ENCODE data around the gene RAET1E. TPM values are rescaled to one million over a fixed set of nuclear protein-coding genes. Genes with fewer than 3 reads are reported as not detected.
A peak's percentile ranks its signal among the peaks of the same experiment; 100 is the strongest.
"Not testable (repeated sequence)": the region's sequence is repeated elsewhere in the genome, so short reads cannot be mapped to it uniquely, and the experiment has no call there.

RAET1E gene
- total and polyA plus RNA-seq, 2 donors (not counting 1 experiment from before 2014, with no cell fraction given), result not detected

DNA sequence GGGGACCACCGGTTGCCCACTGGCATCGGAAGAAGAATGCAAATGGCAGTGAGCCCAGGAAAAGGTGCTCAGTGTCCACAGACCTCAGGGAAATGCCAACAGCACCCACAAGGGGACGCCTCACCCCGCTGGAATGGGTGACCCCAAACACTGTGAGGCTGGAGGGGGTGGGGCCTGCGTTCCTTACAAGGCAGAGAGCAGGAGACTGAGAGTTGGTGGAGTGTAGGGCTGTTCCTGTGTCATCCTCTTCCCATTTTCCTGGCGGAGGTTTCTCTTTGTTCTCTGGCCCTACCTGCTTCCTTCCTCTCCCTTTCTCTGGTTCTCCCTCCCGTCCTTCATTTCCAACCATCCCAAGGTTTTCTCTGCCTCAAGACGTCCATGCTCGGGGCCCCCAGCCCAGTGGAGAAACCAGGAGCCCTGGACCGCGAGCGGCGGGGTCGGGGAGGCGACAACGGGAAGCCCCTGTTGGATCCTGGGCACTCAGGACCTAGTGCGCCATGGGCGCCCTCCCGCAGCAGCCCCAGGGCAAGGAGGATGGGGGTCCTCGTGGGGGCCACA, 40.2 kb upstream of the RAET1E start:
- H3K27ac ChIP-seq (ENCODE audit: low read length in 2 of 2); H3K9me3 Mint-ChIP-seq (ENCODE audit: insufficient read depth); H3K79me2 ChIP-seq (ENCODE audit: control insufficient read depth, insufficient read depth, low read length); H3K27ac Mint-ChIP-seq; H4K20me1 ChIP-seq (ENCODE audit: control insufficient read depth, insufficient read depth, low read length, poor library complexity, severe bottlenecking); H3K36me3 ChIP-seq (replicated peaks in 1 of 2; ENCODE audit: control extremely low read depth in 1 of 2, control insufficient read depth in 1 of 2, extremely low read depth in 1 of 2, insufficient read depth in 2 of 2, low read length in 1 of 2); POLR2A ChIA-PET; DNase-seq: not testable (repeated sequence)
- 4% methylated on average over 15 of the region's 20 CpGs for WGBS (ENCODE audit: insufficient coverage)
- CTCF ChIA-PET, result interaction anchor here (0.8 kb wide), 1 partner anchor 79 kb away, joined by 3 read pairs; no protein-coding TSS in a partner anchor
- H2AFZ ChIP-seq (ENCODE audit: insufficient read depth, low read depth, low read length, poor library complexity, severe bottlenecking), result peak overlapping the region; percentile 61
- peak overlapping the region; percentile 88 for H3K4me3 Mint-ChIP-seq
- TF ChIP-seq, protein P1, sequence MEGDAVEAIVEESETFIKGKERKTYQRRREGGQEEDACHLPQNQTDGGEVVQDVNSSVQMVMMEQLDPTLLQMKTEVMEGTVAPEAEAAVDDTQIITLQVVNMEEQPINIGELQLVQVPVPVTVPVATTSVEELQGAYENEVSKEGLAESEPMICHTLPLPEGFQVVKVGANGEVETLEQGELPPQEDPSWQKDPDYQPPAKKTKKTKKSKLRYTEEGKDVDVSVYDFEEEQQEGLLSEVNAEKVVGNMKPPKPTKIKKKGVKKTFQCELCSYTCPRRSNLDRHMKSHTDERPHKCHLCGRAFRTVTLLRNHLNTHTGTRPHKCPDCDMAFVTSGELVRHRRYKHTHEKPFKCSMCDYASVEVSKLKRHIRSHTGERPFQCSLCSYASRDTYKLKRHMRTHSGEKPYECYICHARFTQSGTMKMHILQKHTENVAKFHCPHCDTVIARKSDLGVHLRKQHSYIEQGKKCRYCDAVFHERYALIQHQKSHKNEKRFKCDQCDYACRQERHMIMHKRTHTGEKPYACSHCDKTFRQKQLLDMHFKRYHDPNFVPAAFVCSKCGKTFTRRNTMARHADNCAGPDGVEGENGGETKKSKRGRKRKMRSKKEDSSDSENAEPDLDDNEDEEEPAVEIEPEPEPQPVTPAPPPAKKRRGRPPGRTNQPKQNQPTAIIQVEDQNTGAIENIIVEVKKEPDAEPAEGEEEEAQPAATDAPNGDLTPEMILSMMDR (IDR thresholded peaks at IDR 0.05), result peak; percentile 25
- peaks cover 43 to 52% of the 10 kb centered on the region in 2 donors for H3K4me1 ChIP-seq (ENCODE audit: control insufficient read depth in 2 of 2, insufficient read depth in 2 of 2, low read length in 2 of 2)
- peaks cover 0 to 33% (median 0%) of the 10 kb centered on the region in 3 donors for H3K9me3 ChIP-seq (ENCODE audit: control extremely low read depth in 1 of 3, control insufficient read depth in 2 of 3, insufficient read depth in 1 of 3, low read length in 2 of 3)
- H3K27me3 ChIP-seq (replicated peaks in 1 of 4; ENCODE audit: control extremely low read depth in 1 of 4, control insufficient read depth in 3 of 4, insufficient read depth in 4 of 4, low read length in 3 of 4), result peaks cover 2 to 89% (median 69%) of the 10 kb centered on the region in 4 experiments
- H3K4me2 ChIP-seq (replicated peaks; ENCODE audit: low read depth, low read length, poor library complexity, severe bottlenecking), result peak overlapping the region; percentile 85
- peaks cover 79% of the 10 kb centered on the region for H3K27me3 Mint-ChIP-seq
- ATAC-seq (ENCODE audit: low read depth), result peak; percentile 12
- H3K4me1 Mint-ChIP-seq, result peaks cover 43% of the 10 kb centered on the region
- intact Hi-C loops (cut with micrococcal nuclease), result loop anchor here (2.0 kb wide), 1 partner anchor 25 kb away; the partner anchor contains the start of gene ULBP1
- H3K4me3 ChIP-seq (ENCODE audit: control extremely low read depth in 1 of 5, extremely low read depth in 1 of 5, insufficient read depth in 1 of 5, low read depth in 2 of 5, low read length in 4 of 5), result peak overlapping the region in 4 of 5 experiments; percentile 48 to 59 (median 53)
- H3K9ac ChIP-seq (ENCODE audit: low read length), result peak overlapping the region; percentile 55

DNA sequence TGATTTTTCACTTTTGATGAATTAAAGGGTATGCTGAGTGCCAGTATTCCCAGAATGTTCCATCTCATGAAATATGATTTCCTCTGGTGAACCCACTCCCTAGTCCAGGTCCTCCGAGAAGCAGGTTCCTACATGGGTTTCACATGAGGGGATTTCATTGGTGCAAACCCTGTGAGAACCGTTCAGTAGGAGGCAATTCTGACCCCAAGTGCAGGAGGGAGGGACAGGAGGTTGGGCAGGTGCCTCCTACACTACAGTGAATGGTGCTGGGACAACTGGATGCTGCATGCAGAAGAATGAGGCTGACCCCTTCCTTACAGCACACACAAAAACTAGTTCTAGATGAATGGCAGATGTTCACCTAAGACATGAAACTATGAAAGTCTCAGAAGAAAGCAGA, 38.8 kb upstream of the RAET1E start:
- WGBS (ENCODE audit: insufficient coverage), result 21% methylated on average over 2 of the region's 2 CpGs
- POLR2A ChIA-PET, result no interaction called here
- no peak overlapping the region for H3K27ac Mint-ChIP-seq

More for the DNA sequence above, 38.8 kb upstream of the RAET1E start:
- Histone ChIP-seq H3K27me3 (replicated peaks in 1 of 4; ENCODE audit: control extremely low read depth in 1 of 4, control insufficient read depth in 3 of 4, insufficient read depth in 4 of 4, low read length in 3 of 4) (peaks cover 2 to 83% (median 68%) of the 10 kb centered on the region in 4 experiments), H2AFZ (ENCODE audit: insufficient read depth, low read depth, low read length, poor library complexity, severe bottlenecking) (no peak overlapping the region), H3K4me2 (replicated peaks; ENCODE audit: low read depth, low read length, poor library complexity, severe bottlenecking) (no peak overlapping the region), H3K36me3 (replicated peaks in 1 of 2; ENCODE audit: control extremely low read depth in 1 of 2, control insufficient read depth in 1 of 2, extremely low read depth in 1 of 2, insufficient read depth in 2 of 2, low read length in 1 of 2) (no peaks in the 10 kb centered on the region), H3K27ac (ENCODE audit: low read length in 2 of 2) (no peak overlapping the region), H3K9me3 (ENCODE audit: control extremely low read depth in 1 of 3, control insufficient read depth in 2 of 3, insufficient read depth in 1 of 3, low read length in 2 of 3) (peaks cover 0 to 27% (median 0%) of the 10 kb centered on the region in 3 donors), H3K79me2 (ENCODE audit: control insufficient read depth, insufficient read depth, low read length) (no peaks in the 10 kb centered on the region), H4K20me1 (ENCODE audit: control insufficient read depth, insufficient read depth, low read length, poor library complexity, severe bottlenecking) (no peaks in the 10 kb centered on the region), H3K4me1 (ENCODE audit: control insufficient read depth in 2 of 2, insufficient read depth in 2 of 2, low read length in 2 of 2) (peaks cover 35 to 45% of the 10 kb centered on the region in 2 donors), H3K4me3 (ENCODE audit: control extremely low read depth in 1 of 5, extremely low read depth in 1 of 5, insufficient read depth in 1 of 5, low read depth in 2 of 5, low read length in 4 of 5) (no peak overlapping the region), H3K9ac (ENCODE audit: low read length) (no peak overlapping the region)
- TF ChIP-seq, protein P1 (IDR thresholded peaks at IDR 0.05), result no peak
- Mint-ChIP-seq H3K4me1 (peaks cover 36% of the 10 kb centered on the region), H3K9me3 (ENCODE audit: insufficient read depth) (no peaks in the 10 kb centered on the region), H3K4me3 (peak overlapping the region; percentile 5), H3K27me3 (peaks cover 77% of the 10 kb centered on the region)
- no peak for DNase-seq
- intact Hi-C loops (cut with micrococcal nuclease), result no loop called here
- ATAC-seq (ENCODE audit: low read depth), result no peak
- CTCF ChIA-PET, result interaction anchor here (2.8 kb wide), 1 partner anchor 81 kb away, joined by 49 read pairs; no protein-coding TSS in a partner anchor

All from B cell (primary cell).